ENCODE measurements around the gene QKI.

DNA sequence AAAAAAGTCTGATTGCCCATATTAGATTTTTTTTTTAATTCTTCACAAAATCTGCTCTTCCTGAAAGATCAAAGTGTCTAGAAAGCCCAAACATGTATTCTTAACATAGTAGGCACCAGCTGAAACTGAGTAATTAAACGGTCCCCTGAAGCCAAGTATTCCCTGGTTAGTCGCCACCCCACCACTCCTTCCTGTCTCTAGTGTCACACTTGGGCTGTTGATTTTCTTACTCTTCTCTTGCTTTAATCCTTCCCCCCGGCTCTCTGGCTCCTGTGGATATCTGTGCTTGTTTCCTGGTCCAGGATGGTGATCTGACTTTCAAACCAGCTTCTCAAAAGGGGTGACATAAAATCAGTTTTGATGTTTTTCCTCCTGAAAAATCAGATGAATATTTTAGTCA, 162.9 kb downstream of the QKI start:
- TF ChIP-seq EZH2 (optimal IDR thresholded peaks at IDR 0.05; ENCODE audit: low read depth, low read length) (no peak), EZH2phosphoT487 (IDR thresholded peaks at IDR 0.05; ENCODE audit: low read length) (no peak)
- TF ChIP-seq, protein P1, sequence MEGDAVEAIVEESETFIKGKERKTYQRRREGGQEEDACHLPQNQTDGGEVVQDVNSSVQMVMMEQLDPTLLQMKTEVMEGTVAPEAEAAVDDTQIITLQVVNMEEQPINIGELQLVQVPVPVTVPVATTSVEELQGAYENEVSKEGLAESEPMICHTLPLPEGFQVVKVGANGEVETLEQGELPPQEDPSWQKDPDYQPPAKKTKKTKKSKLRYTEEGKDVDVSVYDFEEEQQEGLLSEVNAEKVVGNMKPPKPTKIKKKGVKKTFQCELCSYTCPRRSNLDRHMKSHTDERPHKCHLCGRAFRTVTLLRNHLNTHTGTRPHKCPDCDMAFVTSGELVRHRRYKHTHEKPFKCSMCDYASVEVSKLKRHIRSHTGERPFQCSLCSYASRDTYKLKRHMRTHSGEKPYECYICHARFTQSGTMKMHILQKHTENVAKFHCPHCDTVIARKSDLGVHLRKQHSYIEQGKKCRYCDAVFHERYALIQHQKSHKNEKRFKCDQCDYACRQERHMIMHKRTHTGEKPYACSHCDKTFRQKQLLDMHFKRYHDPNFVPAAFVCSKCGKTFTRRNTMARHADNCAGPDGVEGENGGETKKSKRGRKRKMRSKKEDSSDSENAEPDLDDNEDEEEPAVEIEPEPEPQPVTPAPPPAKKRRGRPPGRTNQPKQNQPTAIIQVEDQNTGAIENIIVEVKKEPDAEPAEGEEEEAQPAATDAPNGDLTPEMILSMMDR (IDR thresholded peaks at IDR 0.05; ENCODE audit: low read length): no peak

Measured in MM.1S (cell line).